Panc1 (cell line): ENCODE results near the gene MEGF10. TPM values are rescaled to one million over a fixed set of nuclear protein-coding genes. Genes with fewer than 3 reads are reported as not detected.

Experiments used
- ATAC-seq: fragments of 200-7000 bp; cut with Tn5 transposase; 2 replicates; pipeline ENCODE4 v1.9.1; 2020; ENCODE audit warnings: mild to moderate bottlenecking, moderate library complexity
- BruUV-seq: library from RNA; stranded (reverse); fragments of 400-500 nt; replicated peaks from 2 replicates; lab custom pipeline; 2021; lab: Mats Ljungman, UMichigan
- CTCF ChIA-PET: fragments of 300-600 bp; sonication (Branson Sonifier 250); formaldehyde crosslinking; loops from one replicate; lab custom pipeline; 2022; ENCODE audit warnings: antibody characterized with exemption; lab: Charles Lee
- POLR2A ChIA-PET: fragments of 300-600 bp; sonication (Branson Sonifier 250); formaldehyde crosslinking; loops from one replicate; lab custom pipeline; 2022; ENCODE audit warnings: antibody characterized with exemption; lab: Charles Lee
- DNase-seq: peaks from one replicate; pipeline ENCODE4 v3.0.0-alpha.2; 2010; ENCODE audit warnings: low read depth, low spot score
- H3K27ac ChIP-seq: 2 replicates; pipeline ENCODE4 v1.5.1; 2011; ENCODE audit warnings: mild to moderate bottlenecking, low read length, inconsistent platforms
- H3K27me3 ChIP-seq: fragments of 200-500 bp; sonication (Bioruptor generic); 2 replicates; pipeline ENCODE4 v1.6.0; 2014; ENCODE audit warnings: low read length, inconsistent platforms; ENCODE audit not compliant: control insufficient read depth, insufficient read depth
- H3K36me3 ChIP-seq: fragments of 200-500 bp; sonication (Bioruptor generic); 2 replicates; pipeline ENCODE4 v1.5.1; 2014; ENCODE audit warnings: inconsistent platforms, mild to moderate bottlenecking, low read length, moderate library complexity; ENCODE audit not compliant: control insufficient read depth, insufficient read depth
- H3K4me1 ChIP-seq: 2 replicates; pipeline ENCODE4 v1.5.1; 2011; ENCODE audit warnings: inconsistent platforms, mild to moderate bottlenecking, low read length, moderate library complexity; ENCODE audit not compliant: control insufficient read depth, insufficient read depth
- H3K4me3 ChIP-seq, 2 experiments: 2 replicates each; pipeline ENCODE4 v1.5.1; 2011 to 2012; ENCODE audit warnings: low read depth in 2 of 2, low read length in 2 of 2, mild to moderate bottlenecking in 2 of 2, inconsistent platforms in 1 of 2, moderate library complexity in 1 of 2
- H3K9me3 ChIP-seq: fragments of 200-500 bp; sonication (Bioruptor generic); 2 replicates; pipeline ENCODE4 v1.5.1; 2014; ENCODE audit warnings: low read depth, mild to moderate bottlenecking, inconsistent platforms, low read length, moderate library complexity; ENCODE audit not compliant: control insufficient read depth, insufficient read depth
- CTCF ChIP-seq: fragments of 450-650 bp; IDR thresholded peaks from 2 replicates; pipeline ENCODE4 v1.5.1; 2017; ENCODE audit warnings: mild to moderate bottlenecking
- POLR2AphosphoS5 ChIP-seq: IDR thresholded peaks from 2 replicates; pipeline ENCODE4 v1.6.1; 2012; ENCODE audit warnings: mild to moderate bottlenecking, low read depth, low read length, moderate library complexity
- REST ChIP-seq, 2 experiments: IDR thresholded peaks; 2 replicates each; pipeline ENCODE4 v1.6.1; 2011 to 2012; ENCODE audit warnings: low read depth in 2 of 2, control low read depth in 1 of 2, low read length in 1 of 2, mild to moderate bottlenecking in 1 of 2, moderate library complexity in 1 of 2; ENCODE audit not compliant: insufficient read depth in 1 of 2
- SIN3A ChIP-seq: IDR thresholded peaks from 2 replicates; pipeline ENCODE4 v1.6.1; 2012; ENCODE audit warnings: low read depth, mild to moderate bottlenecking, low read length, moderate library complexity, borderline replicate concordance; ENCODE audit not compliant: insufficient read depth
- TCF7L2 ChIP-seq: IDR thresholded peaks from 2 replicates; pipeline ENCODE4 v1.6.1; 2011; ENCODE audit warnings: mild to moderate bottlenecking, low read depth, low read length, inconsistent platforms
- in situ Hi-C: cut with HindIII; loops from 2 replicates; pipeline ENCODE4 v1.10.0; 2016; ENCODE audit warnings: low sequenced_read_pairs, low pct_unique_long_range_greater_than_20kb
- intact Hi-C: fragments of 100-400 bp; cut with micrococcal nuclease; formaldehyde crosslinking; loops from one replicate; pipeline ENCODE4 v1.10.0; 2022; ENCODE audit not compliant: unreplicated experiment
- total RNA-seq: library from RNA; stranded (reverse); gene quantifications from one replicate; pipeline ENCODE4 v1.2.1, GENCODE V29; 2021; ENCODE audit not compliant: unreplicated experiment

MEGF10 gene
- total RNA-seq, 1 experiment from 2014 or later = not detected

GRCh38 chr5:127367029-127367428 lies 76.4 kb downstream of the MEGF10 start:
- POLR2A ChIA-PET = no interaction called here
- in situ Hi-C loops = no loop called here
- Histone ChIP-seq H3K4me1 (no peaks in the 10 kb centered on the region), H3K27me3 (peaks cover 7% of the 10 kb centered on the region; the same call in 1 of the 2 replicates), H3K36me3 (no peaks in the 10 kb centered on the region), H3K4me3 (no peak overlapping the region), H3K9me3 (no peaks in the 10 kb centered on the region), H3K27ac (no peak overlapping the region)
- BruUV-seq = no TSS peak
- TF ChIP-seq TCF7L2 (no peak), CTCF (no peak), POLR2AphosphoS5 (no peak), SIN3A (no peak), REST (IDR thresholded peaks at IDR 0.05; ENCODE audit: insufficient read depth in 1 of 2, low read depth in 2 of 2, low read length in 1 of 2) (no peak)
- intact Hi-C loops = no loop called here
- ATAC-seq = no peak
- CTCF ChIA-PET = no interaction called here
- no peak for DNase-seq

- DNase-seq = no peak
- no TSS peak for BruUV-seq
- no peak for ATAC-seq
- H3K27ac ChIP-seq = no peak overlapping the region
- peaks cover 7% of the 10 kb centered on the region; the same call in 1 of the 2 replicates for H3K27me3 ChIP-seq
- ChIA-PET CTCF (no interaction called here), POLR2A (no interaction called here)
- in situ Hi-C loops = no loop called here
- no peak for TF ChIP-seq POLR2AphosphoS5
- no peak for TF ChIP-seq CTCF
- no peak for TF ChIP-seq REST (IDR thresholded peaks at IDR 0.05; ENCODE audit: insufficient read depth in 1 of 2, low read depth in 2 of 2, low read length in 1 of 2)
- TF ChIP-seq SIN3A = no peak
- TF ChIP-seq TCF7L2 = no peak
- H3K36me3 ChIP-seq = no peaks in the 10 kb centered on the region
- H3K4me3 ChIP-seq = no peak overlapping the region
- intact Hi-C loops = no loop called here
- no peaks in the 10 kb centered on the region for H3K9me3 ChIP-seq
- H3K4me1 ChIP-seq = no peaks in the 10 kb centered on the region
These were observed 77.4 kb downstream of the MEGF10 start for GRCh38 chr5:127367946-127368465.
